Upper lobe of left lung (tissue), 4 donors: ENCODE measurements around the gene PNKP.

Experiments
- EP300 ChIP-seq, 4 donors: sonication (generic); formaldehyde crosslinking; IDR thresholded peaks; one replicate each; pipeline ENCODE4 v1.5.1; 2017; ENCODE audit warnings: antibody characterized with exemption in 4 of 4, control low read depth in 2 of 4
- POLR2A ChIP-seq, 4 donors: fragments of 450-650 bp; IDR thresholded peaks; one replicate each; pipeline ENCODE4 v1.5.1; 2016 to 2017; ENCODE audit warnings: antibody characterized with exemption in 4 of 4, mild to moderate bottlenecking in 2 of 4
- POLR2AphosphoS5 ChIP-seq, 2 donors: sonication (generic); formaldehyde crosslinking; IDR thresholded peaks; one replicate each; pipeline ENCODE4 v1.5.1; 2017; ENCODE audit warnings: antibody characterized with exemption in 2 of 2
- TF ChIP-seq, protein P1 (sequence below), 6 experiments: fragments of 450-650 bp in 4 of 6; fragments of 200-600 bp in 2 of 6; sonication (generic) in 2 of 6; IDR thresholded peaks; one replicate each; pipeline ENCODE4 v1.5.1; 2016 to 2019; ENCODE audit warnings: antibody characterized with exemption in 6 of 6

DNA sequence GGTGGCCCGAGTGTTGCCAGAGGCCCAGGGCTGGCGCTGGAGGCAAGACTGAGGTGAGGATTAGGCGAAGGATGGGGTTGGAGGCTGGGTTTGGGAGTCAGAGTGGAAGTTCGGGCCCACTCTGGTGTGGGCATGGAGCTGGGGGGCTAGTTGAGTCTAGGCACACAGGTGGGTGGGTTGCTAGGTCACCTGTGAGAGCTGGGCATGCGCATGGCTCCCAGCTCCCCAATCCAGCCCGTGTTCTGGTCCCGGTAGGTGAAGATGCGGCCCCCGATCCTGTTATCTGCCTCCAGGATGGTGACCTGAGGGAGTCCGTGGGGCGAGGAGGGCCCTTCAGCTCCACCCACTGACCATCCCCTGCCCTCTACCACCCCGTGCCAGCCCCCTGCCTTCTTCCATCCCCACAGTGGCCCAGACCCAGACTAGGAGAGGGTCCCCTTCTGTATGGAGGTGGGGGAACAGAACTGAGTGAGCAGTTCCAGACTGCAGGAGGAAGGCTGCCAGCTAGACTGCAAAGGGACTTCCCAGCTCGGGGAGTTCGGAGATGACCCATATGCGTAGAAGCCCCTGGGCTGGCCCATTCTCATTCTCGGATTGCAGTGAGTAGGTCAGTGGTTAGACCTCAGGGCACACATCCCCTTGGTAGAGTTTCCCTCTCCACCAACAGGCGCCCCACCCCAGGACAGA, 27.6 kb upstream of the PNKP start:
- TF ChIP-seq POLR2A (IDR thresholded peaks at IDR 0.05) = no peak
- TF ChIP-seq, protein P1, sequence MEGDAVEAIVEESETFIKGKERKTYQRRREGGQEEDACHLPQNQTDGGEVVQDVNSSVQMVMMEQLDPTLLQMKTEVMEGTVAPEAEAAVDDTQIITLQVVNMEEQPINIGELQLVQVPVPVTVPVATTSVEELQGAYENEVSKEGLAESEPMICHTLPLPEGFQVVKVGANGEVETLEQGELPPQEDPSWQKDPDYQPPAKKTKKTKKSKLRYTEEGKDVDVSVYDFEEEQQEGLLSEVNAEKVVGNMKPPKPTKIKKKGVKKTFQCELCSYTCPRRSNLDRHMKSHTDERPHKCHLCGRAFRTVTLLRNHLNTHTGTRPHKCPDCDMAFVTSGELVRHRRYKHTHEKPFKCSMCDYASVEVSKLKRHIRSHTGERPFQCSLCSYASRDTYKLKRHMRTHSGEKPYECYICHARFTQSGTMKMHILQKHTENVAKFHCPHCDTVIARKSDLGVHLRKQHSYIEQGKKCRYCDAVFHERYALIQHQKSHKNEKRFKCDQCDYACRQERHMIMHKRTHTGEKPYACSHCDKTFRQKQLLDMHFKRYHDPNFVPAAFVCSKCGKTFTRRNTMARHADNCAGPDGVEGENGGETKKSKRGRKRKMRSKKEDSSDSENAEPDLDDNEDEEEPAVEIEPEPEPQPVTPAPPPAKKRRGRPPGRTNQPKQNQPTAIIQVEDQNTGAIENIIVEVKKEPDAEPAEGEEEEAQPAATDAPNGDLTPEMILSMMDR (IDR thresholded peaks at IDR 0.05) = no peak
- TF ChIP-seq POLR2AphosphoS5 (IDR thresholded peaks at IDR 0.05) = no peak
- TF ChIP-seq EP300 (IDR thresholded peaks at IDR 0.05) = no peak
